GM19372 (cell line): Measurements from ENCODE around the gene THBS1.

Experiments used
- ATAC-seq: cut with Tn5 transposase; IDR thresholded peaks from one replicate; pipeline ENCODE4 v1.9.1; 2021; ENCODE audit warnings: mild to moderate bottlenecking, low read depth, moderate library complexity; ENCODE audit not compliant: unreplicated experiment

THBS1 gene

DNA sequence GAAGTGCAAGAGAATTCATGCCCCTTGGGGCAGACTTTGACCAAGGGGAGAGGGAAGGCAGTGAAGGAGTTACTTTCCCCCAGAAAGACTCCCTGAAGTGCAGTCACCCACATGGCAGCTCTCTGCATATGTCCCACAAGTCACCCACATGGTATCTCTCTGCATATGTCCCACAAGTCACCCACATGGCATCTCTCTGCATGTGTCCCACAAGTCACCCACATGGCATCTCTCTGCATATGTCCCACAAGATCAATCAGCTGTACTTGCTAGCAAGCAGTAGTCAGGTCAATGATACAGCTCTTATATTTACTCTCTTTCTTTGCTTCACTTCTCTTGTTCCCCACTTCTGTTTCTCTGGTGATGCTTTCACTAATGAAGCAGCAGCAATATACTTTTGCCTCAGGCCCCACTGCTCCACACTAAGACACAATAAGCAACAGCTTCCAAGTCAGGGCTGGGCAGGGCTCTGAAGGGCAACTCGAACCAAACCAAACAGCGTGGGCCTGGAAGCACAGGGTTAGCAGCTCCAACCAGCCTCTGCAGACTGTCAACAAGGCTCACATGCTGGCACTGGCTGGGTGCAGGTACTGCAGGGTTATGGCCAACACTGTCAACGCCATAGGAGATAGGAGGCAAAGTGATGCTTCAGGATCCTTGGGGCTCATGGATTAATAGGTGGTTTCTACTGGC is 46.7 kb downstream of the THBS1 start:
- no peak for ATAC-seq

- ATAC-seq = no peak
Observed at GRCh38 chr15:39628144-39628508, 47.2 kb downstream of the THBS1 start.

DNA sequence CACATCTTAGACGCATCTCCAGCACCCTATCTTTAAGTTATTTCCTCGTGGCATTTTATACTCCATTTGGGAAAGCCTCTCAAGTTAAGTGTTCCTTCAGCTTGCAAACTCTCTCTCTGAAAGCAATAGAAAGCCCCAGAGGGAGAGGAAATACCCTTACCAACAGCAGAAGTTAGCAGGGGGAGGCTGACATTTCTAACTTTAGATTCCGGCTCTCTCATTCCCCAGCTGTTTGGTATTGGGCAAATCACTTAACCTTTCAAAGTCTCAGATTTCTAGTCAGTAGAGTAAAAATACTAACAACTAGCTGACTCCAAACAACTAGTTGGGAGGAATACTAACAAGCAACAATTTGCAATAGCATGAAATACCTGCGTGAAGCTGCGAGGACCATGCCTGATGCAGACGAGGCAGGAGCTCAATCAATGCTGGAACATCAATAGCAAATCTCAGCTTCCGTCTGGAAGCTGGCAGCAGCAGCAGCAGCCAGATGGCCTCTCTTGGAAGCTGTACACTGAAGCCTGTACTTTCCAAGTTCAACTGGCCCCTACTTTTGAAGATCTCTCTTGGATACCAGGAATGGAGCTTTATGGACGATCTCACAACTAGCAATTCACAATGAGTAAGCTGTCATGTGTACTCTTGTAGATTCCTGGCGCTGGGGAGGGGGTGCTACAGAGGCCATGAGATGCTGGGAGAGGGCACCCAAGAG is 47.8 kb downstream of the THBS1 start:
- ATAC-seq = no peak

DNA sequence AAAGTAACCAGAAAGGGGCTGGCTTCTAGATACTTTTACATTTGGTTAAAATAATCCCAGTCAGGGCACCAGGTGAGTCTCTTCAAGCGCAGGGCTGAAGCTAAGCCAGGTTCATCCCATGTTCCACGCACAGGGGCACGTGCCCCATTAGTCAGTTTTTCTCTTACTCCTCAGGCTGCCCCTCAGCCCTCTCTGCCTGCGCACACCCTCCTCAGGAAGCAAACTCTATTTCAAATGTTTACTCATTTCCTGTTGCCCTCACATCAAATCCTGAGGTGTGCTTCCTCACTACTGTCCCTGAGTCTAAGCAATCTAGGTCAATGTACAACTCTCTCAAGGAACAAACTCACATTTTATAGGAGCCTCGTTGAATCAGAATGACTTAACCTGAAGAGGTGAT is 48.5 kb downstream of the THBS1 start:
- no peak for ATAC-seq

- no peak for ATAC-seq
Observed at GRCh38 chr15:39629906-39630305, 49.0 kb downstream of the THBS1 start.

DNA sequence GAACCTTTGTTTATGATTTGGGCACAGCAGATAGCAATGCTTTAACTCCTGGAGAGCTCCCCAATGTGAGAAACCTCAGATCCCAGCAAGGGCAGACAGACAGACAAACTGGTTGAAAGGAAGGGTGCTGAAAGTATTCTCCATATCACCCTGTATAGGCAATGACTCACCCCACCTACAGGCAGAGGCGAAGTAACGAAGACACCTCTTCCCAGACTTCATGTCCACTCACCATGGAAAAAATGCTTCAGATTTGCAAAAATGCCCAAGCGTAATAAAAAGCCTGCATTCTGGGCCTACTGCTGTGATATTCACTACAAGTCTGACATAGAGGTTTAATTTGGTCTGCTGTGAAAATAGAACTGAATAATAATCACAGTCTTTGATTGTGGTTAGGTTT is 50.5 kb downstream of the THBS1 start:
- no peak for ATAC-seq

DNA sequence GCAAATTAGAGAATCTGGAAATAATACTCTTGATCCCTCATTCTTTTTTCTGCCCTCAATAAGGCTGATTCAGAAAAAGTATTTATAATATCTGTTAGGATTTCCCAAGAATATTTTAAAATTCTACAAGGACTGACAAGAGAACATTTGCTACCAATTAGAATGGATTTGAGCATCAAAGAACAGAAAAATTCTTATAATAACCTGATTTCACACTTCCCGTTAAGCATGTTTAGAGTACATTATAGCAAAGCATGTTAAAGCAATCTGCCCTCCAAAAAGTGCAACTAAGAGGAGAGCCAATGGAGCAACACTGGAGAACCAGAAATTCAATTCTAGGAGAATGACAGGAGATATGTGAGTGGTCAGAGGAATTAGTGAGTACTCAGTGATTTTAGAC is 57.2 kb downstream of the THBS1 start:
- ATAC-seq = no peak

DNA sequence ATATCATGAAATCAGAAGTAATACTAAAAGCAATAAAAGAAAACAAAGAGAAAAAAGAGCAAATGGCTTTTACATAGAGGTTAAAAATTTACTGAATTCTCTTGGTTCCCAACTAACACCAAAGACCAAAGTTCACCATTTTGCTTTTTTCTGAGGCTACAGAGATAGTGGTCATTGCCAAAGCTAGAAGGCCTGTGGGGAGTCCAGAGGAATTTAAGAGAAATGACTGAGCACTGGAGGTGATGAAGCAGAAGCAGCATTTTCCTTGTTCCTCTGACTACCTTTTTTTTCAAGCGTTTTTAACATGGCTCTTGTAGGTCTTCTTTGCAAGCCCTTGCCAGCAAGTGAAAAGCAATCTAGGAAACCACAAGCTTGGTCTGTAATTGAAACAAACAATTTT is 58.2 kb downstream of the THBS1 start:
- ATAC-seq = no peak

DNA sequence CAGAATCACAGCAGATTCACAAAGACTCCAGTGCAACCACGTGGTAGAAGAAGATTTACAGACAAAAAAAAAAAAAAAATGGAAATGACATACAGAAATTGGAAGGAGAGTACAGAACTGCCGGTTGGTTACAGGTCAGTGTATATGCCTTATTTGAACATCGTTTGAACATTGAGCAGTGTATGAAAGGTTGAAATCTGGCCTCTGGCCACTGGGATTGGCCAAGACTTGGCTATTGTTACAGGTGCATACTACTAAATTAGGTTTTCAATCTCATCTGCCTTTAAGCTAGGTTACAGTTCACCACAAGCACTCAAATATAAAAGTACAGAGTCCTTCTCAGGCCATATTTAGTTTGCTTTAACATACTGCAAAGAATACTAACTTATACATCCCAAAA is 59.8 kb downstream of the THBS1 start:
- no peak for ATAC-seq

GRCh38 chr15:39641191-39641889 is 60.5 kb downstream of the THBS1 start:
- no peak for ATAC-seq

- no peak for ATAC-seq
Observed at GRCh38 chr15:39642011-39642640, 61.2 kb downstream of the THBS1 start.

DNA sequence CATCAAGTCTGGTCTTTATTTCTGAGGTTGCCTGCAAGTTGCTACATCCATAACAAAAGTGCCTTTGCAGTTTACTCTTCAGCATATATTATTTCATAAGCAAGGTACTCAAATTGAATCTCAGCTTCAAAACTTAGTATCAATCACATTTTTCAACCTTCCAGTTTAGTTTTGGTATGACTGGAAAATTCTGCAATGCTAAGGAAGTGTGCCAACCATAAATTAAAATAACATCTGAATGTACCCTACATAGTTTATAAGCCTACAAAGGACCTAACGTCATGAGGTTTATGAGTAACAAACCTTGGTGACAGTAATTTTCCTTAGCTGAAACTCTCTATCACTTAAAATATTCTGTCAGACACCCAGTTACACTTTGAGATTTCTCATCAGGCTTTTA is 62.8 kb downstream of the THBS1 start:
- no peak for ATAC-seq

DNA sequence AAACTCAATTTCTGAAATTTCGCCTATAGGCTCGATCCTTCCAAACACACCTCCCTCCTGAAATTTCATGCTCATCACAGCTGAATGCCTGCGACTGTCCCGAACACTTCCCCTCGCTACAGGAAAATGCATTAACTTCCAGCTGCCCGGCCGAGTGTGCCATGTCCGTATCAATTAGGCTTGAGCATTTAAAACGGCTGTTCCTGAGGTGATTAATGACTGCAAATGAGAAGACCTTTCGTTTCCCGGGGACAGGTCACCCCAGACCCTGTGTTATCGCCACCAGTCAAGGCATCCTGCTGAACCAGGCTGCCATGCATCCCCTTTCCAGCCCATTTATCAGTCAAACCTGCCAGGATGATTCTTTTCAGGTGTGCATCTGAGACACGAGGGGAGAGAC is 63.3 kb downstream of the THBS1 start:
- ATAC-seq = no peak

GRCh38 chr15:39645138-39645975 is 64.5 kb downstream of the THBS1 start:
- ATAC-seq = no peak

GRCh38 chr15:39645976-39646257 is 65.0 kb downstream of the THBS1 start:
- no peak for ATAC-seq

DNA sequence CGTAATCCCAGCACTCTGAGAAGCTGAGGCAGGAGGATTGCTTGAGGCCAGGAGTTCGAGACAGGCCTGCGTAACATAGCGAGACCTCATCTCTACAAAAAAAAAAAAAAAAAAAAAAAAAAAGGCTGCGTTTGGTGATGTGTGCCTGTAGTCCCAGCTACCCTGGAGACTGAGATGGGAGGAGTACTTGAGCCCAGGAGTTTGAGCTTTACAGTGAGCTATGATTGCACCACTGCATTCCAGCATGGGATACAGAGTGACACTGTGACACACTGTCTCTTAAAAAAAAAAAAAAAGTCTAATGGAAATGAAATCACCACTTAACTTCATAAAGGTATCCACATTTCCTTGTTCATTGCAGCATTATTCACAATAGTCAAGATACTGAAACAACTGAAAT is 65.5 kb downstream of the THBS1 start:
- no peak for ATAC-seq
